Common myeloid progenitor, CD34-positive (primary cell): ENCODE measurements around the gene GALP.
"Not testable (repeated sequence)": the region's sequence is repeated elsewhere in the genome, so short reads cannot be mapped to it uniquely, and the experiment has no call there.

ENCODE experiments used
- CTCF ChIA-PET: fragments of 350-600 bp; sonication (Branson Sonifier 250); formaldehyde crosslinking; loops from one replicate; lab custom pipeline; 2021; ENCODE audit warnings: antibody characterized with exemption; lab: Charles Lee
- POLR2A ChIA-PET: fragments of 350-600 bp; sonication (Branson Sonifier 250); formaldehyde crosslinking; loops from one replicate; lab custom pipeline; 2021; ENCODE audit warnings: antibody characterized with exemption; lab: Charles Lee
- DNase-seq, 3 donors: peaks; one replicate each; pipeline versions ENCODE4 v3.0.0 to v3.0.0-alpha.2; 2013
- H3K27ac ChIP-seq, 2 experiments: 1 replicate in 1 of 2; 2 replicates in 1 of 2; pipeline ENCODE4 v1.7.0; 2013; ENCODE audit warnings: inconsistent platforms in 2 of 2, low read length in 2 of 2, mild to moderate bottlenecking in 2 of 2, low read depth in 1 of 2, moderate library complexity in 1 of 2; ENCODE audit not compliant: severe bottlenecking in 2 of 2, insufficient read depth in 1 of 2, poor library complexity in 1 of 2
- H3K27me3 ChIP-seq, 5 experiments: replicated peaks in 2 of 5; 1 replicate in 3 of 5; 2 replicates in 2 of 5; pipeline versions ENCODE4 v1.6.1 to v1.7.0; 2013; ENCODE audit warnings: low read length in 4 of 5, mild to moderate bottlenecking in 2 of 5, moderate library complexity in 2 of 5, inconsistent platforms in 1 of 5; ENCODE audit not compliant: insufficient read depth in 5 of 5, control insufficient read depth in 4 of 5
- H3K36me3 ChIP-seq, 4 experiments: 1 replicate in 2 of 4; 2 replicates in 2 of 4; pipeline versions ENCODE4 v1.6.1 to v1.7.0; 2013; ENCODE audit warnings: low read length in 3 of 4, control low read depth in 1 of 4, mild to moderate bottlenecking in 1 of 4; ENCODE audit not compliant: control insufficient read depth in 4 of 4, insufficient read depth in 4 of 4
- H3K4me1 ChIP-seq, 4 experiments: 1 replicate in 3 of 4; 2 replicates in 1 of 4; pipeline versions ENCODE4 v1.6.1 to v1.7.1; 2013; ENCODE audit warnings: low read length in 3 of 4, mild to moderate bottlenecking in 3 of 4, control low read depth in 1 of 4, inconsistent platforms in 1 of 4, moderate library complexity in 1 of 4; ENCODE audit not compliant: control insufficient read depth in 4 of 4, insufficient read depth in 4 of 4; ENCODE audit errors: control extremely low read depth in 1 of 4
- H3K4me3 ChIP-seq, 7 experiments: 1 replicate in 4 of 7; 2 replicates in 3 of 7; pipeline versions ENCODE4 v1.5.1 to v1.7.0; 2013; ENCODE audit warnings: mild to moderate bottlenecking in 7 of 7, low read length in 6 of 7, moderate library complexity in 6 of 7, inconsistent platforms in 2 of 7, low read depth in 2 of 7, control low read depth in 1 of 7; ENCODE audit not compliant: insufficient read depth in 4 of 7, control insufficient read depth in 1 of 7; ENCODE audit errors: extremely low read depth in 1 of 7
- H3K9me3 ChIP-seq, 5 experiments: 1 replicate in 4 of 5; 2 replicates in 1 of 5; pipeline versions ENCODE4 v1.6.1 to v1.7.1; 2013; ENCODE audit warnings: low read length in 4 of 5, mild to moderate bottlenecking in 2 of 5, inconsistent platforms in 1 of 5, low read depth in 1 of 5, moderate library complexity in 1 of 5; ENCODE audit not compliant: control insufficient read depth in 4 of 5, insufficient read depth in 2 of 5; ENCODE audit errors: control extremely low read depth in 1 of 5
- WGBS: methylation state at CpG from one replicate; pipeline ENCODE4 v1.1.5; 2013; ENCODE audit not compliant: insufficient coverage; 5-methylcytosine and 5-hydroxymethylcytosine counted together

Gene GALP

DNA sequence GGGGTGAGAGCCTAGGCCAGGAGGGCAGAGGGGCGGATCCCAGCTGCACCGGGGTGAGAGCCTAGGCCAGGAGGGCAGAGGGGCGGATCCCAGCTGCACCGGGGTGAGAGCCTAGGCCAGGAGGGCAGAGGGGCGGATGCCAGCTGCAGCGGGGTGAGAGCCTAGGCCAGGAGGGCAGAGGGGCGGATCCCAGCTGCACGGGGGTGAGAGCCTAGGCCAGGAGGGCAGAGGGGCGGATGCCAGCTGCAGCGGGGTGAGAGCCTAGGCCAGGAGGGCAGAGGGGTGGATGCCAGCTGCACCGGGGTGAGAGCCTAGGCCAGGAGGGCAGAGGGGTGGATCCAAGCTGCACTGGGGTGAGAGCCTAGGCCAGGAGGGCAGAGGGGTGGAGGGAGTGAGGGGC, 502 bp downstream of the GALP start:
- peaks cover 0 to 21% (median 2%) of the 10 kb centered on the region in 5 experiments for H3K27me3 ChIP-seq
- CTCF ChIA-PET: interaction anchor here (1.1 kb wide), 1 partner anchor 110 kb away, joined by 3 read pairs; no protein-coding TSS in a partner anchor
- H3K9me3 ChIP-seq, H3K36me3 ChIP-seq, H3K4me3 ChIP-seq, DNase-seq, H3K27ac ChIP-seq, H3K4me1 ChIP-seq: not testable (repeated sequence)
- POLR2A ChIA-PET: interaction anchor here (0.5 kb wide), 1 partner anchor 36 kb away, joined by 3 read pairs; no protein-coding TSS in a partner anchor
- 92% methylated on average over 8 of the region's 11 CpGs for WGBS

DNA sequence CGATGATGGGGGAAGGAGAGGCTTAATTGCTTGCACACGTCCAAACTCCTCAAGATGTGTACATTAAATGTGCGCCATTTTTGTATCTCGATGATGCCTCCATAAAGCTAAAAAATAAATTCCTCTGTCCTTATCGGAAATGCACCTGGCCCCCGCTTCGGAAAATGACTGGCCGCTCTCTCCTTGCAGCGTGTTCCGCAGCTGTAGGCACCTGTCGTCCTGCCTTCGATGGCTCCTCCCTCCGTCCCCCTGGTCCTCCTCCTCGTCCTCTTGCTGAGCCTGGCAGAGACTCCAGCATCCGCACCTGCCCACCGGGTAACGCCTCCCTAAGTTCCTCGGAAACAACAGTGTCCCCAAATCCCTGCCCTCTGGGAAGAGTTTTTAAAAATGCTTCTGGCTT, 1.1 kb downstream of the GALP start:
- CTCF ChIA-PET: interaction anchor here (0.7 kb wide), 1 partner anchor 22 kb away, joined by 3 read pairs; no protein-coding TSS in a partner anchor
- H3K36me3 ChIP-seq: no peaks in the 10 kb centered on the region
- no peak overlapping the region for H3K27ac ChIP-seq
- 98% methylated on average over 17 of the region's 18 CpGs for WGBS
- POLR2A ChIA-PET: no interaction called here
- H3K9me3 ChIP-seq: no peaks in the 10 kb centered on the region
- H3K4me1 ChIP-seq: peaks cover 0 to 4% (median 1%) of the 10 kb centered on the region in 4 experiments
- H3K4me3 ChIP-seq: no peak overlapping the region
- peaks cover 0 to 21% (median 2%) of the 10 kb centered on the region in 5 experiments for H3K27me3 ChIP-seq
- DNase-seq: no peak

DNA sequence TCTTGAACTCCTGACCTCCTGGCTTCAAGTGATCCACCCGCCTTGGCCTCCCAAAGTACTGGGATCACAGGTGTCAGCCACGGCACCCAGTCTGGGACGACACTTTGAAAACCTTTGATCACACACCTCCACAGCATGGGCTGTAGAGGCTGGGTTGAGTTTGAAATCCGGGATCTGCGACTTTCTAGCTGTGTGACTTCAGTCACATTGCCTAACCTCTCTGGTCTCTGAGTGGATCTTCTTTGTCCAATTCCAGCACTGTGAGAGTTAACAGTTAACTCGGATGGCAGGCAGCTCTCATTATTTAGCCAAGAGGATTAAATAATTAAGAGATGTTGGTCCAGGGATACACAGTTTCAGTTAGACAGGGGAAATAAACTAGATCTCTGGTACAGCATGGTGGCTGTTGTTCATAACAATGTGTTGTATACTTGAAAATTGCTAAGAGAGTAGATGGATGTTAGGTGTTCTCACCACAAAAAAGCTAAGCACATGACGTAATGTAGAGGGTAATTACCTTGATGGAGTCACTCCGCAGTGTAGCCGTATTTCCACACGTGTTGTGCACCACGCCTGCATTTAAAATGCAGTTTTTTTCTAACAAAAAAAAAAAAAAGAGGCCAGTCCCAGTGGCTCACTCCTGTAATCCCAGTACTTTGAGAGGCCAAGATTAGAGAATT, 1.9 kb downstream of the GALP start:
- POLR2A ChIA-PET: no interaction called here
- WGBS: 70% methylated on average over 9 of the region's 11 CpGs
- CTCF ChIA-PET: interaction anchor here (0.6 to 2.0 kb wide), 4 partner anchors 9 to 36 kb away, joined by 3 to 5 read pairs (median 3); no protein-coding TSS in a partner anchor

DNA sequence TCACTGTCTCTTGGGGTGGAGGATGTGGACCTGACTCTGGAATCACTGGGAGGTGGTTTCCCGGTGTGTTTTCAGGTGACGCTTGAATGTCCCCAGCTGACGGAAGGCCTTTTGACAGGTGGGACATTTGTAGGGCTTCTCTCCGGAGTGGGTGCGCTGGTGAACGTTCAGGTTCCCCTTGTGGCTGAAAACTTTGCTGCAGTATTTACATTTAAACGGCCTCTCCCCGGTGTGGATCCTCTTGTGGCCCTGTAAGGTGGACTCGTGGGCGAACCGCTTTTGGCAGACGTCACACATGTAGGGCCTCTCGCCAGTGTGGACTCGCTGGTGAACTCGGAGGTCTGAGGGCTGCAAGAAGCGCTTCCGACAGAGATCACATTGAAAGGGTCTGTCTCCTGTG, 14.0 kb downstream of the GALP start:
- Histone ChIP-seq H3K9me3 (no peaks in the 10 kb centered on the region), H3K27ac (no peak overlapping the region), H3K27me3 (no peaks in the 10 kb centered on the region), H3K4me1 (peaks cover 0 to 8% (median 2%) of the 10 kb centered on the region in 4 experiments), H3K36me3 (no peaks in the 10 kb centered on the region), H3K4me3 (no peak overlapping the region)
- CTCF ChIA-PET: no interaction called here
- POLR2A ChIA-PET: no interaction called here
- no peak for DNase-seq
- 86% methylated on average over 17 of the region's 17 CpGs for WGBS

More for the DNA sequence above, 1.9 kb downstream of the GALP start:
- Histone ChIP-seq H3K4me3 (no peak overlapping the region), H3K27me3 (peaks cover 0 to 21% (median 4%) of the 10 kb centered on the region in 5 experiments), H3K27ac (no peak overlapping the region), H3K4me1 (no peaks in the 10 kb centered on the region), H3K9me3 (no peaks in the 10 kb centered on the region), H3K36me3 (no peaks in the 10 kb centered on the region)
- no peak for DNase-seq

DNA sequence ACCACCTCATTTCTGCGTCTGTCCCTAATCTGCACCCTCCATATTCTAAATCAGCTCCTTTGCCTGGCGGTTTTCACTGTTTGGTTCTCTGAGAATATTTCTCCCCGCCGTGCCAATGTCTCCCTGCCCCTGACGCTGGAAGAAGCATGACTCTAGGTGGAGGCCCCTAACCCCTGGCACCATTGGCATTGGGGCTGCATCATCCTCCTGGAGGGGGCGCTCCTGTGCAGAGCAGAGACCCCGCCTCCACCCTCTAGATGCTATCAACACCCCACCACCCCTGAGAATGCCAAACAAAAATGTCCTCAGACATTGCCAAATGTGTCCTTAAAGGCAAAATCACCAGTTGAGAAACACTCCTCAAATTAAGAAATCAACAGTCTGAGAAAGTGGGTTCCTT, 15.3 kb downstream of the GALP start:
- Histone ChIP-seq H3K27me3 (no peaks in the 10 kb centered on the region), H3K4me3 (no peak overlapping the region), H3K27ac (no peak overlapping the region), H3K9me3 (no peaks in the 10 kb centered on the region), H3K4me1 (peaks cover 0 to under 1% (median 0%) of the 10 kb centered on the region in 4 experiments), H3K36me3 (no peaks in the 10 kb centered on the region)
- DNase-seq: no peak
- WGBS: 82% methylated on average over 3 of the region's 7 CpGs
- CTCF ChIA-PET: no interaction called here
- POLR2A ChIA-PET: no interaction called here

DNA sequence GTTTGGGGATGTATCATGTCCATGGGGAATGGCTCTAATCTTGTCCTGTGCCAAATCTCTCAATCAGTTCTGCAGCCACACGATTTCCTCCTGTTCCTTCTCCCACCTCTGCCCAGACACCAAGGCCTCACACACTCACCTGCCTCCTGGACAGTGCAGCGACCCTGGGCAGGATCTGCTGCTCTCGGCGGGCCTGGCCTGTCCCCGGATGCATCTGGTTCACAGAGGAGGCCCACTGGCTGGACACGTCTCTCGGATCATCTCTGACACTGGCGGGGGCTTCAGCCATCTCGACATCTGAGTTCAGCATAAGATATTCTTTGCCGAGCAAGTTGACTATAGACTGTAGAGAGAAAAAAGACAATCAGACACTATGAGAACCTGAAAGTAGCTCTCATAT, 15.9 kb downstream of the GALP start:
- Histone ChIP-seq H3K27ac (no peak overlapping the region), H3K9me3 (no peaks in the 10 kb centered on the region), H3K27me3 (no peaks in the 10 kb centered on the region), H3K36me3 (no peaks in the 10 kb centered on the region), H3K4me1 (no peaks in the 10 kb centered on the region), H3K4me3 (no peak overlapping the region)
- no peak for DNase-seq
- CTCF ChIA-PET: no interaction called here
- POLR2A ChIA-PET: no interaction called here
- 94% methylated on average over 8 of the region's 10 CpGs for WGBS

DNA sequence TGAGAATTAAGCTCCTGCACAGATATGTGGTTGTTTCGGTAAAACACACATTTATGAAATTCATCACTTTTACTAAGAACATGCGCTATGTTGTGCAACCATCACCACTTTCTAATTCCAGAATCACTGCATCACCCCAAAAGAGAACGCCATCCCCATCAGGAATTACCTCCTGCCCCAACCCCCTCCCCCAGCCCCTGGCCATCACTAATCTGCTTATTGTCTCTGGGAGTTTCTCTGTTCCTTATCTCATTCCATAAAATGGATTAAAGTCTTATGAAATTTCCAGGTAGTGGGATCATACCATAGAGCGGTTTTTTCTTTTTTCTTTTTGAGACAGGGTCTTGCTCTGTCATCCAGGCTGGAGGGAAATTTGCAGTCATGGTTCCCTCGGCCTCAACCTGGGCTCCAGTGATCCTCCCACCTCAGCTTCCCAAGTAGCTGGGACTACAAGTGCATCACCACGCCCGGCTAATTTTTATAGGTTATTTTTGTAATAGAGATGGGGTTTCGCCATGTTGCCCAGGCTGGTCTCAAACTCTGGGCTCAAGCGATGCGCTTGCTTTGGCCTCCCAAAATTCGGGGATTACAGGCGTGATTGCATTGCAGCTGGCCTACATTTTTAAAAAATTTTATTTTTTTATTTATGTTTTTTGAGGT, 18.3 kb downstream of the GALP start:
- no peak overlapping the region for H3K27ac ChIP-seq
- ChIA-PET POLR2A (no interaction called here), CTCF (no interaction called here)
- no peaks in the 10 kb centered on the region for H3K36me3 ChIP-seq
- no peak overlapping the region for H3K4me3 ChIP-seq
- DNase-seq: no peak
- no peaks in the 10 kb centered on the region for H3K9me3 ChIP-seq
- H3K4me1 ChIP-seq: no peaks in the 10 kb centered on the region
- H3K27me3 ChIP-seq: no peaks in the 10 kb centered on the region
- WGBS: 95% methylated on average over 4 of the region's 12 CpGs
